GM21825 (cell line): ENCODE data around the gene DEK.
"Not testable (repeated sequence)": the region's sequence is repeated elsewhere in the genome, so short reads cannot be mapped to it uniquely, and the experiment has no call there.

Experiments
- ATAC-seq: cut with Tn5 transposase; IDR thresholded peaks from one replicate; pipeline ENCODE4 v1.9.1; 2021; ENCODE audit warnings: mild to moderate bottlenecking, moderate library complexity; ENCODE audit not compliant: unreplicated experiment

The DEK gene

GRCh38 chr6:18207949-18208348 lies 56.4 kb downstream of the DEK start:
- no peak for ATAC-seq

GRCh38 chr6:18207438-18207837 lies 56.9 kb downstream of the DEK start:
- no peak for ATAC-seq

GRCh38 chr6:18206591-18206990 lies 57.7 kb downstream of the DEK start:
- ATAC-seq: no peak

DNA sequence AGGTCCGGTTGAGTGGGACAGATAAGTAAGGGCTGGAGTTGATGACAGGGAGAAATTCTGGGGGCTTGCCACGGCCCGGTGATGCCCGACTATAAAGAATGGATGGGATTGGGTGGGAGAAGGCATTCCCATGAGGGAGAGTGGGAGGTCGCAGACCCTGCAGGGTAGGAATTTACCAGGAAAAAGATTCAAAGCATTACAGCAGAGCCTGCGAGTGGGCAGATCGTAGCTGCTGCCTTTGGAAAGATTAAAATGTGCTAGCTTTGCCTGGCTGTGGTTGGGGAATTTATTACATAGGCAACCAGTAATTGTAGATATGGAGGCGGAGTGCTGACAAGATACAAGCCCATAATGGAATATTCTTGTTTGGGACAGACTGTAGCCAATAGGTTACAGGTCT lies 59.6 kb downstream of the DEK start:
- no peak for ATAC-seq

DNA sequence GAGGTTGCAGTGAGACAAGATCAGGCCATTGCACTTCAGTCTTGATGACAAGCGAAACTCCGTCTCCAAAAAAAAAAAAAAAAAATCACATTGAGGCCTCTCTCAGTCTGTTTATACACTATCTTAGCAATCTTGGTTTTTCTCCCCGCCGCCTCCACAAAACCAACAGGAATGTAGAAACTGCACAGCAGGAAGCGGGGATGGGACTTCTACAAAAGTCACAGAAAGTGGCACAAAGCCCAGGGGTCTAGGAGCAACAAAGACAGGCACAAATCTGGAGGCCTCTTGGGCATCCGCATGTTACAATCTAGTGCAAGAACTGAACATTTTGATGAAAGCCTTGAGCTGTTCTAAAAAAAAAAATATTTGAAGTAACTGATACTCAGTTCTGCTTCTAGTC lies 60.5 kb downstream of the DEK start:
- no peak for ATAC-seq

- no peak for ATAC-seq
These were observed 72.3 kb downstream of the DEK start for GRCh38 chr6:18192026-18192425.

DNA sequence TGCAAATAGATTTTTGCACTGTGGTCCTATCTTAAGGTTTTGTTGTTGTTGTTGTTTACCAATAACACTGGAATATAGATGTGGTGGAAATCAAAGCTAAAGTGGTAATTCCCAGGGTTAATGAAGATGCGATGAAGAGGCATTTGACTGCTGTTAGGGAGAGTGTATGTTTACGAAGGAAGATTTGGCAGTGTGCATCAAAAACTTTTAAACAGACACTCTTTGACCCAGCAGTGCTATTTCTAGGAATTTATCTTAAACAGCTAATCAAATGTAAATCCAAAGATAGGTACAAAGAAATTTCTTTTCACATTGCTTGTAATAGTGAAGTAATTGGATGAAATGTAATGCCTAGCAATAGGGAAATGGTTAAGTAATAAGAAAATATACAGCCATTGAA lies 75.1 kb downstream of the DEK start:
- no peak for ATAC-seq

GRCh38 chr6:18187701-18188100 lies 76.6 kb downstream of the DEK start:
- ATAC-seq: no peak

GRCh38 chr6:18186540-18187250 lies 77.6 kb downstream of the DEK start:
- no peak for ATAC-seq

- ATAC-seq: no peak
These were observed 78.3 kb downstream of the DEK start for GRCh38 chr6:18186033-18186432.

- ATAC-seq: no peak
These were observed 78.7 kb downstream of the DEK start for GRCh38 chr6:18185624-18186023.

GRCh38 chr6:18183766-18184165 lies 80.6 kb downstream of the DEK start:
- no peak for ATAC-seq

DNA sequence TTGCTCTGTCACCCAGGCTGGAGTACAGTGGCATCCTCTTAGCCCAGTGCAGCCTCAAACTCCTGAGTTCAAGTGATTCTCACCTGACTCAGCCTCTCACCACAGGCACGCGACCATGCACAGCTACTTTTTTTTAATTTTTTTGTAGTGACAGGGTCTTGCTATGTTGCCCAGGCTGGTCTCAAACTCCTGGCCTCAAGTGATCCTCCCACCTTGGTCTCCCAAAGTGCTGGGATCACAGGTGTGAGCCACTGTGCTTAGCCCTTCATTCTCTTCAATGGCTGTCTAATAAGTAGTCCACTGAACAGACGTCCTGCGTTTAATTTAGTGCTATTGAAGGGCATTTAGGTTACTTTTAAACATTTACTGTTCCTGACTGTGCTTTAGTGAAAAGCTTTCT lies 81.8 kb downstream of the DEK start:
- no peak for ATAC-seq

DNA sequence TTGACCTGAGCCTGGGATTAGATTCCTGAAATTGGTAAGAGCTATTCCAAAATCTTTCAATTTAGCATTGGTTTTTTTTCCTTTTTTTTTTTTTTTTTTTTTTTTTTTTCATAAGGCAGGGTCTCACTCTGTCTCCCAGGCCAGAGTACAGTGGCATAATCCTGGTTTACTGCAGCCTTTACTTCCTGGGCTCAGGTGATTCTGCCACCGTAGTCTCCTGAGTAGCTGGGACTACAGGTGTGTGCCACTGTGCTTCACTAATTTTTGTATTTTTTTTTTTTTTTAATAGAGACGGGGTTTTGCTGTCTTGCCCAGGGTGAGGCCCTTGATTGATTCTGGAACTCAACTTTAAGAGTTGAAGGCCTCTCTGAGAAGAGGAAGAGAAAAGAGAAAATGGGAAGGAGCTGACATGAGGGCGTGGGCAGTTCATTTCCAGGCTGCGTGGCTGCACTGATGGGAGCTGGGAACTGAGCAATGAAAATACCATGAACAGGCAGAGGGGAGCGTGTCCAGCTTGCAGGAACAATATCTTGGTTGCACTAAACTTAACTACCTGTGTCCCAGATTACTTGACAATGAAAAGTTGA lies 84.5 kb downstream of the DEK start:
- ATAC-seq: no peak

- no peak for ATAC-seq
These were observed 85.2 kb downstream of the DEK start for GRCh38 chr6:18178960-18179615.

DNA sequence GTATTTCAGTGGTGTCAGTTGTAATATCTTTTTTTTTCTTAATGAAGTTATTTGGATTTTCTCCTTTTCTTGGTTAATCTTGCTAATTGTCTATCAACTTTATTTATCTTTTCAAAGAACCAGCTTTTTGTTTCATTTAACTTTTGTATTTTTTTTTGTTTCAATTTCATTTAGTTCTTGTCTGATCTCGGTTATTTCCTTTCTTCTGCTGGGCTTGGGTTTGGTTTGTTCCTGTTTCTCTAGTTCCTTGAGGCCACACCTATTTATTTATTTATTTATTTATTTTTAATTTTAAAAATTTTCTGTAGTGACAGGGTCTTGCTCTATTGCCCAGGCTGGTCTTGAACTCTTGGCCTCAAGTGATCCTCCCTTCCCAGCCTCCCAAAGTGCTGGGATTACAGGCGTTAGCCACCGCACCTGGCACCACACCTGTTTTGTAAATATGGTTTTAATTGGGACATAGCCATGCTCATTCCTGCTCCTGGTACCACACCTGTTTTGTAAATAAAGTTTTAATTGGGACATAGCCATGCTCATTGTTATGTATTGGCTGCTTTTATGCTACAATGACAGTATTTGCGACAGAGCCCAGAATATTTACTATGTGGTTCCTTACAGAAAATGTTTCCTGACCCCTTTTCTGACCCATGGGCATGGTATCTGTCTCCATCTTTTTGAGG lies 86.9 kb downstream of the DEK start:
- no peak for ATAC-seq

DNA sequence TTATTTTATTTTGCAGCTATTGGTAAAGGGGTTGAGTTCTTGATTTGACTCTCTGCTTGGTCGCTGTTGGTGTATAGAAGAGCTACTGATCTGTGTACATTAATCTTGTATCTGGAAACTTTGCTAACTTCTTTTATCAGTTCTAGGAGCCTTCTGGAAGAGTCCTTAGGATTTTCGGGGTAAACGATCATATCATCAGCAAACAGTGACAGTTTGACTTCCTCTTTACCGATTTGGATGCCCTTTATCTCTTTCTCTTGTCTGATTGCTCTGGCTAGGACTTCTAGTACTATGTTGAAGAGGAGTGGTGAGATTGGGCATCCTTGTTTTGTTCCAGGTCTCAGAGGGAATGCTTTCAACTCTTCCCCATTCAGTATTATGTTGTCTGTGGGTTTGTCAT lies 88.1 kb downstream of the DEK start:
- not testable (repeated sequence) for ATAC-seq
